Head of caudate nucleus (tissue), 42 donors: Measurements from ENCODE around the gene FIZ1.
"Not testable (repeated sequence)": the region's sequence is repeated elsewhere in the genome, so short reads cannot be mapped to it uniquely, and the experiment has no call there.

Experiments used
- DNase-seq, 42 donors: peaks; one replicate each; pipeline versions ENCODE4 v3.0.0 to v3.0.0-alpha.2; 2020 to 2021; ENCODE audit warnings: mixed read lengths in 7 of 42
- intact Hi-C: fragments of 100-400 bp; cut with DNase I; formaldehyde crosslinking; loops from one replicate; pipeline ENCODE4 v1.15.0; 2022

Gene FIZ1

DNA sequence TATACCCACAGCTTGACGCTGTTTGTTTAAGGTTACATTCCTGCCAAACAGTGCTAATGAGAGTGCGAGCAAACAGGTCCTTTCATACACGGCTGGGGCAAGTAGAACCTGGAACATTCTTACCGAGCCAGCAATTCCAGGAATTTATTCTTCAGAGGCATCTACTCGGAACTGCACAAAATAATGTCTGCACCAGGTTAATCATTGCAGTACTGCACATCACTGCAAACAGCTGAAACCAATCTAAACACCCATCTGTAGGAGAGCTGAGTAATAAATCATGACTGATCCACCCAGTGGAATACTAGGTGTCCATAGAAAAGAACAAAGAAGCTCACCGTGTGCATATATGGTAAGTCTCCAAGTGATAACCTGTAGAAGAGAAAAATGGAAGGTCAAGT, 17.5 kb downstream of the FIZ1 start:
- intact Hi-C loops, result no loop called here
- no peak for DNase-seq

- DNase-seq, result no peak
- intact Hi-C loops, result no loop called here
Observed at GRCh38 chr19:55581145-55581822, 18.0 kb downstream of the FIZ1 start.

DNA sequence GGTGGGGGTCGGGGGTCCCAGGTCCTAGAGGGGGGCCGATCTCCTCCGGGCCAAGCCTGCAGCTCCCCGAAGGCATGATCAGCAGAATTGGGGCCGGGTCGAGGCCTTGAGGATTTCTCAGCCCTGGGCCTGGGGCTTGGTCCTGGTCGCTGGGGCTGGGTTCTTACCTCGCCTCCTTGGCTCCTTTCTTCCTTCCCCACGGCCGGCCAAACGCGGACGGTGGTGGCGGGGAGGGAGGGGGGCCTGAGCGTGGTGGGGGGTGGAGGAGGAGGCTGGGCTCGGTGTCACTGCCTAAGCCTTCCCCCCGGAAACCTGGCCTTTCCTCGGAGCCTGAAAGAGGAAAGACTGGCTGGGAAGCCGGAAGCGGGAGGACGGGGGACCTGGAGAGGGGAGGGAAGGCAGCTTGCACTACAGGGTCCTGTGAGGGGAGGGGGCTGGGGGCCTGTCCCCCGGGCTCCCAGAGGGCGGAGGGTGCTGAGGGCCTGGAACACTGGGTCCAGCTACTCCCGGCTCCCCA, 18.6 kb downstream of the FIZ1 start, which contains the start of gene ZNF579:
TSS of gene ZNF579 (minus strand) at position 221 of the 517 bp plus-strand sequence. CDS start 1,209 bp downstream, outside the sequence.
- intact Hi-C loops, result no loop called here

DNA sequence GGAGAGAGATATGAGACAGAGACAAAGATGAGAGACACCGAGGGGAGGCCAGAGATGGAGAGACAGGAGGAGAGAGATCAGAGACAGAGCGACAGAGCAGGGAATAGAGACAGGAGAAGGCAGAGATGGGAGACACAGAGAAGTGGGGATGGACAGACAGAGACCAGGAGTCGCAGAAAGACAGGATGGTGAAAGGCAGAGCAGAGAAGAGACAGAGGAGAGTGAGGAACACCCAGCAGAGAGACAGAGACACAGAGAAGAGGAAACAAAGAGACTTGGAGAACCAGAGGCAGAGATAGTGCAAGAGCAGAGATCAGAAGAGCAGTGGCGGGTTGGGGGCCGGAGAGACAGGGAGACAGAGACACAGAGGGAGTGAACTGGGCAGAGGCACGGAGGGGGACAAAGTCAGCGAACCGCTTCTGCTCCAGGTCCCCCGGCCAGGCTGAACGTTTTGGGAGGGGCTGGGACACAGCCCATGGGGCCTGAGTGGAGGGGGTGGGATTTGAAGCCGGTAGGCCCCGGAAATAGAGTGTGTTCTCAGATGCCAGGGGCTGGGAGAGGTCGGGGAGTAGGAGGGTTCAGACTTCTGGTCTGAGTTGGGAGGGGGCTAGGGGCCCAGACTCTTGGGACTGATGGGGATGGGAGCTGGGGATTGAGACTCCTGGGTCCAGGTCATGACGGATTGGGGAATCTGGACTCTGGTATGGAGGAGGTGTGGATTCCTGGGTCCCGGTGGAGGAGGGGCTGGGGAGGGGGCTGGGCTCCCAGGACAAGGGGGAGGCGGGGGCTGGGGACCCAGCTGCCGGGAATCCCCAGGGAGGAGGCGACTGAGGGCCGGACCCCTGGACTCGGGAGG, 19.3 kb downstream of the FIZ1 start:
- intact Hi-C loops, result no loop called here

More for the DNA sequence above, 18.6 kb downstream of the FIZ1 start, which contains the start of gene ZNF579:
- peak; percentile 81 to 96 (median 92) for DNase-seq

GRCh38 chr19:55578761-55579747, 20.3 kb downstream of the FIZ1 start:
- intact Hi-C loops, result no loop called here

More for the DNA sequence above, 19.3 kb downstream of the FIZ1 start:
- peak in 8 of 42 donors; percentile 10 to 42 (median 25) for DNase-seq

DNA sequence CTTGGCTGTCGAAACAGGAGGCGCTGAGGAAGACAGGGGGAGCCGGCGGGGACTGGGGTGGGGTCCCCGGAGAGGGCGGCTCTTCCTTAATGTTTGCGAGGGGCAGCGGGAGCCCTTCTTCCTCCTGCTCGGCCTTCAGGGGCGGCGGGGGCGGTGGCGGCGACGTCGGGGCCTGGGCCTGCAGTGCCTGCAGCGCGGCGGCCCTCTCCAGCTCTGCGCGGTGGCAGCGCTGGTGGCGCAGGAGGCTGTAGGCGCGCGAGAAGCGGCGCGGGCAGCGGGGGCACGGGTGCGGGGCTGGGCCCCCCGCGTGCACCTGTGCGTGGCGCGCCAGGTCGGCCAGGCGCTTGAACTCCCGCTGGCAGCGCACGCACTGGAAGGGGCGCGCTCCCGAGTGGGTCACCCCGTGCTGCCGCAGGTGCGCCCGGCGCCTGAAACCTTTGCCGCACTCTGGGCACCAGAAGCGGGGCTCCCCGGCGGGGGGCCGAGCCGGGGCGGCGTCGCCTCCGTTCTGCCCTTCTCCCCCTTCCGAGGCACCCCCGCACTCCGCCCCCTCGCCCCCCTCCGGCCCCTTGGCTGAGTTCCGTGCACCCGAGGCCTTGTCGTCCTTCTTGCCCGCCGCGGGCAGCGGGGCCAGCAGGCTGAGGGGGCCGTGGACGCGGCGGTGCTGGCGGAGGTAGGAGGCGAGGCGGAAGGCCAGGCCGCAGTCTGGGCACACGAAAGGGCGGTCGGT, 21.1 kb downstream of the FIZ1 start:
- DNase-seq, result no peak
- intact Hi-C loops, result no loop called here

More at GRCh38 chr19:55578761-55579747, 20.3 kb downstream of the FIZ1 start:
- DNase-seq, result no peak

DNA sequence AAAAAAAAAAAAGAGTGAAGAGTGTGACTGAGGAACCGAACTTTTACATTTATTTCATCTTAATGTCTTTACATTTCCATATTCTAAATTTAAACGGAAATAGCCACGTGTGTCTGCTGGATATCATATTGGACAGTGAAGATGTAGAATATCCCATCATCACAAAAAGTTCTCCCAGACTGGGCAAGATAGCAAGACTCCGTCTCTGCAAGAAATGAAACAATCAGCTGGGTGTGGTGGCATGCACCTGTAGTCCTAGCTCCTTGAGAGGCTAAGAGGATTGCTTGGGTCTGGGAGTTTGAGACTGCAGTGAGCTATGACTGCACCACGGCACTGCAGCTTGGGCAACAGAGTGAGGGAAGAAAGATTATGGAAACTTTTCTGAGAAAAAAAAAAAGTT, 22.6 kb downstream of the FIZ1 start:
- intact Hi-C loops, result no loop called here
- no peak for DNase-seq

- DNase-seq, intact Hi-C loops: not testable (repeated sequence)
Observed at GRCh38 chr19:55573929-55574328, 25.4 kb downstream of the FIZ1 start.

- intact Hi-C loops, DNase-seq: not testable (repeated sequence)
Observed at GRCh38 chr19:55569477-55569876, 29.8 kb downstream of the FIZ1 start.

DNA sequence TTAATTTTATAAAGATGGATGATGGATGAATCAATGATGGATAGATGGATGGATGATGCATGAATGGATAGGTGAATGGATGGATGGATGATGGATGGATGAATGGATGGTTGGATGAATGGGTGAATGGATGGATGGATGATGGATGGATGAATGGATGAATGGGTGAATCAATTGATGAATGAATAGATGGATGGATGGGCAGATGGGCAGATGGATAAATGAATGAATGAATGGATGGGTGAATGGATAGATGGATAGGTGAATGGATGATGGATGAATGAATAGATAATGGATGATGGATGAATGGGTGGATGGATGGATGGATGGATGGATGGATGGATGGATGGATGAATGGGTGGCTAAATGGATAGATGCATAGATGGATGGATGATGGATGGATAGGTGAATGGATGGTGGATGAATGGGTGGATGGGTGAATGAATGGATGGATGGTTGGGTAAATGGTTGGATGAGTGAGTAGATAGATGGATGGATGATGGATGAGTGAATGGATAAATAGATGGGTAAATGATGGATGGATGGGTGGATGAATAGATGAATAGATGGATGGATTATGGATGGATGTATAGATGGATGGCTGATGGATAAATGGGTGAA, 31.5 kb downstream of the FIZ1 start:
- intact Hi-C loops, result no loop called here
- no peak for DNase-seq

DNA sequence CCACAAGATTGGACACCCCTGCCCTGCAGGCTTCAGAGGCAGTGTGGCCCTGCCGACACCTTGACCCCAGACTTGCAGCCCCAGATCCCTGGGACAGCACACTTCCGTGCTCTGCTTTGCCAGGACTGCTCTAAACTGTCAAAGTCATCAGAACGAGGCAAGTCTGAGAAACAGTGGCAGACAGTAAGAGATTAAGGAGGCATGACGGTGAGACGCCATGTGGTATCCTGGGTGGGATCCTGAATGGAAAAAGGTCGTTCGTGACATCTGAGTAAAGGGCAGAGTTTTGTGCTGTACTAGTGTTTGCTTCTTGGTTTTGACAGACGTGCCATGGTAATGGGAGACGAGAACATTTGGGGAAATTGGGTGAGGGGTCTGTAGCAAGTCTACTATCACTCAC, 32.5 kb downstream of the FIZ1 start:
- intact Hi-C loops, result no loop called here
- no peak for DNase-seq

- intact Hi-C loops, result no loop called here
- no peak for DNase-seq
Observed at GRCh38 chr19:55563261-55563690, 36.0 kb downstream of the FIZ1 start.

- intact Hi-C loops, result no loop called here
- no peak for DNase-seq
Observed at GRCh38 chr19:55559684-55560083, 39.6 kb downstream of the FIZ1 start.

DNA sequence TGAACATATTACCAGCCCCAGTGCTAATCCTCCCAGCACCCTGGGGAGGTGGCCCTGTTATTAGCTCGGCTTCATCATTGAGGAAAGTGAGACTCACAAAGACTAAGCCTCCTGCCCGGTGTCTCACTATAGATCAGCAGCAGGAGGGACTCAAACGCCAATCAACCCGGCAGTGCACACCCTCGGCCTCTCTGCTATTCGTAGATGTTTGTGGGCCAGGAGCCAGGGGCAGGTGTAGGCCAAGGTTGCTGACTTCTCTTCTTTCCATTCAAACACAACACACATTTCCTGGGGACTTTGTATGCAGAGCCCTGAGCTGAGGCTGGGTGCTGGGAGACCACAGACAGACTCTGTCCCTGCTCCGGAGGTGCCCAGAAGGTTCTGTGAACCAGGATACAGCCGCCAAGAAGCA, 44.6 kb downstream of the FIZ1 start:
- intact Hi-C loops, result no loop called here
- DNase-seq, result no peak

DNA sequence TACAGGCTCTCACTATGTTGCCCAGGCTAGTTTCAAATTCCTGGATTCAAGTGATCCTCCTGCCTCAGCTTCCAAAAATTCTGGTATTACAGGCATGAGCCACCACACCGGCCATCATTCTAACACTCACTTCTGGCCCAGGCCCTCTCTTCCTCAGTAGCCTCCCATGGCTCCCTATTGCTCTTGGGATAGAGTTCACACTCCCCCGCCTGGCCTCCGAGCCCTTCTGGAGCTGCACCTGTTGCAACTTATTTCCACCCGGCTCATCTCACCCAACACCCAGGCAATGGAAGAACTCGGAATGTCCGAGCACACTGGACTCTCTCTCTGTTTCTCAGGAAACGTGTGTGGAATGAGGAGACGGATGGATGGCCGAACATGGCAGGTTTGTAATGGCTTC, 45.0 kb downstream of the FIZ1 start:
- intact Hi-C loops, result no loop called here
- no peak for DNase-seq

DNA sequence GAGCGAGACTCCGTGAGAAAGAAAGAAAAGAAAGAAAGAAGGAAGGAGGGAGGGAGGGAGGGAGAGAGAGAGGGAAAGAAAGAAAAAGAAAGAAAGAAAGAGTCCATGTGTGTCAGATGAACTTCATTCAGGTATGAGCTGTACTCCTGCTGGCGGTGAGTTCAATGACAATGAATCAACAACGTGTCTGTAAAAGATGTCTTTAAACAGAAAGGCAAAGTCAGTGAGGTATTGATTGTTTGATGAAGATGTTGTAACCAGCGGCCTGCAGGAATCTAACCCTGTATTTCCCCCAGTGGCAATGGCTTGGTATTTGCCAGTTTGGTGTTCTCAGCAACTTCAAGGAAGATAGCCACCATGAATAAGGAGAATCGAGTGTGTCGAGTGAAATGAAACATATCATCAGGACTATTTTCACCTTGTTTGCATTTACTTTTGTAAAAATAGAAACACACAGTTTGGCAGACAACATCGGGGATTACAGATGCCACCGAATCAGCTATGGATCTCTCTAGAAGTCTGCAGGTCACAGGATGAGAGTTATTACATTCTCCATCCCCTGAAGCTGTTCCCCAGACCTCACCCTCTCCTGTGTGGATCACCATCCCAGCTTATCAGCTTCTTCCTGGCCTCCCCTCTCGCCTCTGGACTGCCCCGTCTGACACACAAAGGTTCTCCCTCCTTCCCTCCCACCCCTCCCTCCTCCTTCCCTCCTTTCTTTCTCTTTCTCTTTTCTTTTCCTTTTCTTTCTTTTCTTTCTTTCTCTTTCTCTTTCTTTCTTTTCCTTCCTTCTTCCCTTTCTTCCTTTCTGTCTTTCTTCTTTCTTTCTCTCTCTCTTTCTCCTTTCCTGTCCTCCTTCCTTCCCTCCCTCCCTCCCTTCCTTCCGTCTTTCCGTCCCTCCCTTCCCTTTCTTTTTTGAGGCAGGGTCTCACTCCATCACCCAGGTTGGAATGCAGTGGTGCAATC, 45.8 kb downstream of the FIZ1 start:
- DNase-seq, result no peak
- intact Hi-C loops, result no loop called here

- intact Hi-C loops, result no loop called here
Observed at GRCh38 chr19:55552620-55553019, 46.7 kb downstream of the FIZ1 start.

More at GRCh38 chr19:55552620-55553019, 46.7 kb downstream of the FIZ1 start:
- no peak for DNase-seq
